Motor neuron (in vitro differentiated cells): ENCODE data around the gene BRI3. TPM values are rescaled to one million over a fixed set of nuclear protein-coding genes. Genes with fewer than 3 reads are reported as not detected.

Experiments
- ATAC-seq, 8 experiments: fragments of 200-7000 bp; cut with Tn5 transposase; replicated peaks in 6 of 8; 2 replicates each; pipeline ENCODE4 v1.8.0; 2021; ENCODE audit warnings: mild to moderate bottlenecking in 8 of 8, moderate library complexity in 8 of 8
- H3K27ac ChIP-seq, 2 donors: fragments of 250-450 bp; sonication (Bioruptor Pico); 2 replicates each; pipeline ENCODE4 v1.9.0; 2021; ENCODE audit warnings: antibody characterized with exemption in 2 of 2, mild to moderate bottlenecking in 2 of 2, moderate library complexity in 1 of 2
- H3K4me1 ChIP-seq, 2 donors: fragments of 250-450 bp; sonication (Bioruptor Pico); replicated peaks in 1 of 2; 2 replicates each; pipeline ENCODE4 v1.6.1; 2021; ENCODE audit warnings: antibody characterized with exemption in 2 of 2, mild to moderate bottlenecking in 2 of 2, moderate library complexity in 1 of 2
- H3K4me3 ChIP-seq, 5 donors: fragments of 250-450 bp; sonication (Bioruptor Pico); 2 replicates each; pipeline ENCODE4 v1.9.0; 2021; ENCODE audit warnings: antibody characterized with exemption in 5 of 5, mild to moderate bottlenecking in 5 of 5, moderate library complexity in 4 of 5
- WGBS, 10 experiments: fragments of 450-650 bp; shearing (Covaris generic); methylation state at CpG; one replicate each; pipeline ENCODE4 v1.0.0; 2022; 5-methylcytosine and 5-hydroxymethylcytosine counted together
- in situ Hi-C, 9 experiments: fragments of 400-800 bp; cut with MboI; loops; one replicate each; pipeline ENCODE4 v1.15.0; 2021; ENCODE audit warnings: low sequenced_read_pairs in 9 of 9, low pct_unique_long_range_greater_than_20kb in 2 of 9; ENCODE audit not compliant: unreplicated experiment in 9 of 9
- total RNA-seq, 8 experiments: library from RNA; unstranded; fragments of 300-600 nt; gene quantifications; 2 replicates each; pipeline versions ENCODE4 v1.2.3 to v1.2.4, GENCODE V29; 2022

The BRI3 gene
- total RNA-seq, 8 experiments from 2014 or later = 48.7 to 99.2 (median 70.5) TPM

GRCh38 chr7:98242342-98242741 is 39.1 kb upstream of the BRI3 start:
- no peak overlapping the region for H3K27ac ChIP-seq
- H3K4me1 ChIP-seq = no peaks in the 10 kb centered on the region
- H3K4me3 ChIP-seq = no peak overlapping the region
- in situ Hi-C loops = no loop called here
- WGBS, 10 experiments = no CpG with 5 or more reads among the region's 1 CpG
- no peak for ATAC-seq

- Histone ChIP-seq H3K4me1 (no peaks in the 10 kb centered on the region), H3K4me3 (no peak overlapping the region), H3K27ac (no peak overlapping the region)
- in situ Hi-C loops = no loop called here
- no peak for ATAC-seq
- WGBS, 10 experiments = no CpG with 5 or more reads among the region's 4 CpGs
Observed at GRCh38 chr7:98242934-98243333, 38.6 kb upstream of the BRI3 start.

- no peak for ATAC-seq
- no peak overlapping the region for H3K27ac ChIP-seq
- in situ Hi-C loops = no loop called here
- H3K4me1 ChIP-seq = no peaks in the 10 kb centered on the region
- WGBS, 10 experiments = 97% methylated on average over 6 of the region's 14 CpGs; no CpG with 5 or more reads in 9 of the 10 experiments
- no peak overlapping the region for H3K4me3 ChIP-seq
Observed at GRCh38 chr7:98244871-98245270, 36.6 kb upstream of the BRI3 start.

- Histone ChIP-seq H3K4me3 (no peak overlapping the region), H3K27ac (no peak overlapping the region), H3K4me1 (peaks cover 10 to 11% of the 10 kb centered on the region in 2 donors)
- in situ Hi-C loops = no loop called here
- WGBS, 10 experiments = 67 to 100% (median 100%) methylated on average over 1 to 5 of the region's 12 CpGs; no CpG with 5 or more reads in 4 of the 10 experiments
- no peak for ATAC-seq
Observed at GRCh38 chr7:98248156-98248555, 33.3 kb upstream of the BRI3 start.

- WGBS, 10 experiments = 73 to 100% (median 83%) methylated on average over 1 to 5 of the region's 6 CpGs; no CpG with 5 or more reads in 1 of the 10 experiments
- Histone ChIP-seq H3K4me3 (no peak overlapping the region), H3K27ac (no peak overlapping the region), H3K4me1 (peaks cover 14 to 15% of the 10 kb centered on the region in 2 donors)
- no peak for ATAC-seq
- in situ Hi-C loops = no loop called here
Observed at GRCh38 chr7:98249106-98249505, 32.4 kb upstream of the BRI3 start.

GRCh38 chr7:98250789-98251188 is 30.7 kb upstream of the BRI3 start:
- H3K27ac ChIP-seq = no peak overlapping the region
- H3K4me3 ChIP-seq = peak overlapping the region in 4 of 5 donors; percentile 78 to 93 (median 80)
- peaks cover 14 to 15% of the 10 kb centered on the region in 2 donors for H3K4me1 ChIP-seq
- 0 to 90% (median 49%) methylated on average over 1 to 2 of the region's 3 CpGs; no CpG with 5 or more reads in 4 of the 10 experiments for WGBS, 10 experiments
- in situ Hi-C loops = no loop called here
- ATAC-seq = no peak

- H3K4me1 ChIP-seq = peaks cover 14 to 15% of the 10 kb centered on the region in 2 donors
- H3K27ac ChIP-seq = no peak overlapping the region
- no peak for ATAC-seq
- in situ Hi-C loops = no loop called here
- 2 to 80% (median 35%) methylated on average over 1 to 8 of the region's 9 CpGs; no CpG with 5 or more reads in 3 of the 10 experiments for WGBS, 10 experiments
- peak overlapping the region; percentile 78 to 93 (median 80) for H3K4me3 ChIP-seq
Observed at GRCh38 chr7:98251231-98251600, 30.3 kb upstream of the BRI3 start.

GRCh38 chr7:98251601-98252424 is 29.7 kb upstream of the BRI3 start, which contains the start of gene TECPR1:
TSS of gene TECPR1 (minus strand) at chr7:98252232. CDS start at chr7:98246146, 6,086 bp downstream.
- peak within 1 kb of the TSS; percentile 78 to 93 (median 80) for H3K4me3 ChIP-seq
- peaks cover 14 to 15% of the 10 kb centered on the region in 2 donors for H3K4me1 ChIP-seq
- peak within 1 kb of the TSS; percentile 11 to 24 for H3K27ac ChIP-seq
- in situ Hi-C loops = no loop called here
- WGBS, 10 experiments = 0 to 5% (median 0%) methylated on average over 1 to 15 of the region's 69 CpGs; no CpG with 5 or more reads in 4 of the 10 experiments
- ATAC-seq = peak; percentile 95 to 100 (median 99)

GRCh38 chr7:98252425-98253054 is 28.9 kb upstream of the BRI3 start:
- no peak overlapping the region for H3K27ac ChIP-seq
- H3K4me1 ChIP-seq = peaks cover 14 to 15% of the 10 kb centered on the region in 2 donors
- 0 to 50% (median 20%) methylated on average over 1 to 17 of the region's 32 CpGs for WGBS, 10 experiments
- H3K4me3 ChIP-seq = peak overlapping the region; percentile 78 to 93 (median 80)
- peak in 4 of 8 experiments; percentile 0 to 51 (median 16) for ATAC-seq
- in situ Hi-C loops = no loop called here

GRCh38 chr7:98254516-98254915 is 27.0 kb upstream of the BRI3 start:
- Histone ChIP-seq H3K27ac (no peak overlapping the region), H3K4me3 (no peak overlapping the region), H3K4me1 (peaks cover 14 to 15% of the 10 kb centered on the region in 2 donors)
- ATAC-seq = peak in 2 of 8 experiments; percentile 10 to 15
- in situ Hi-C loops = no loop called here
- 43 to 100% (median 70%) methylated on average over 1 to 3 of the region's 4 CpGs; no CpG with 5 or more reads in 1 of the 10 experiments for WGBS, 10 experiments

- ATAC-seq = peak in 2 of 8 experiments; percentile 6 to 16
Observed at GRCh38 chr7:98254951-98255610, 26.4 kb upstream of the BRI3 start.

GRCh38 chr7:98256431-98256830 is 25.1 kb upstream of the BRI3 start:
- H3K4me1 ChIP-seq = peaks cover 7 to 8% of the 10 kb centered on the region in 2 donors
- H3K4me3 ChIP-seq = no peak overlapping the region
- H3K27ac ChIP-seq = no peak overlapping the region
- ATAC-seq = no peak
- in situ Hi-C loops = no loop called here
- WGBS, 10 experiments = 86 to 100% (median 94%) methylated on average over 2 to 7 of the region's 7 CpGs; no CpG with 5 or more reads in 1 of the 10 experiments

More at GRCh38 chr7:98254951-98255610, 26.4 kb upstream of the BRI3 start:
- in situ Hi-C loops = no loop called here
- Histone ChIP-seq H3K4me3 (no peak overlapping the region), H3K27ac (no peak overlapping the region), H3K4me1 (peaks cover 14 to 15% of the 10 kb centered on the region in 2 donors)
- WGBS, 10 experiments = 47 to 93% (median 73%) methylated on average over 2 to 8 of the region's 11 CpGs

- peaks cover 7 to 8% of the 10 kb centered on the region in 2 donors for H3K4me1 ChIP-seq
- no peak overlapping the region for H3K4me3 ChIP-seq
- ATAC-seq = no peak
- WGBS, 10 experiments = 64 to 100% (median 85%) methylated on average over 1 to 6 of the region's 6 CpGs; no CpG with 5 or more reads in 2 of the 10 experiments
- H3K27ac ChIP-seq = no peak overlapping the region
- in situ Hi-C loops = no loop called here
Observed at GRCh38 chr7:98257701-98258100, 23.8 kb upstream of the BRI3 start.
